H9 (cell line): ENCODE data around the gene DENND4A. TPM values are rescaled to one million over a fixed set of nuclear protein-coding genes. Genes with fewer than 3 reads are reported as not detected.

ENCODE experiments used
- DNase-seq: peaks from one replicate; pipeline ENCODE4 v3.0.0-alpha.2; 2017
- H2AFZ ChIP-seq: one replicate; pipeline ENCODE4 v1.6.1; 2013; ENCODE audit warnings: mild to moderate bottlenecking, low read length, control low read depth, moderate library complexity
- H2AK5ac ChIP-seq: 2 replicates; pipeline ENCODE4 v1.6.1; 2013; ENCODE audit warnings: low read length, control low read depth, mixed read lengths; ENCODE audit not compliant: insufficient read length
- H2BK120ac ChIP-seq: one replicate; pipeline ENCODE4 v1.6.1; 2013; ENCODE audit warnings: low read depth, mild to moderate bottlenecking, low read length, control low read depth, inconsistent platforms; ENCODE audit not compliant: poor library complexity, severe bottlenecking
- H2BK12ac ChIP-seq: 2 replicates; pipeline ENCODE4 v1.6.1; 2013; ENCODE audit warnings: low read length, control low read depth, mixed read lengths, low read depth; ENCODE audit not compliant: insufficient read length
- H2BK15ac ChIP-seq: 2 replicates; pipeline ENCODE4 v1.6.1; 2013; ENCODE audit warnings: low read depth, low read length, control low read depth
- H2BK20ac ChIP-seq: one replicate; pipeline ENCODE4 v1.6.1; 2013; ENCODE audit warnings: low read depth, mild to moderate bottlenecking, low read length, control low read depth, inconsistent platforms; ENCODE audit not compliant: poor library complexity, severe bottlenecking
- H2BK5ac ChIP-seq: 2 replicates; pipeline ENCODE4 v1.6.1; 2013; ENCODE audit warnings: low read length, control low read depth, mixed read lengths; ENCODE audit not compliant: insufficient read length
- H3K14ac ChIP-seq: 2 replicates; pipeline ENCODE4 v1.6.1; 2013; ENCODE audit warnings: low read length, control low read depth; ENCODE audit not compliant: insufficient read depth
- H3K18ac ChIP-seq: 2 replicates; pipeline ENCODE4 v1.6.1; 2013; ENCODE audit warnings: low read depth, mild to moderate bottlenecking, mixed read lengths, low read length, control low read depth; ENCODE audit not compliant: insufficient read length
- H3K23ac ChIP-seq: 2 replicates; pipeline ENCODE4 v1.6.1; 2013; ENCODE audit warnings: low read length, control low read depth, mixed read lengths, low read depth; ENCODE audit not compliant: insufficient read length
- H3K23me2 ChIP-seq: 2 replicates; pipeline ENCODE4 v1.6.1; 2013; ENCODE audit warnings: low read depth, mild to moderate bottlenecking, mixed read lengths, low read length, control low read depth; ENCODE audit not compliant: insufficient read length, poor library complexity, severe bottlenecking
- H3K27ac ChIP-seq: 2 replicates; pipeline ENCODE4 v1.5.1; 2013; ENCODE audit warnings: low read length, control low read depth, mixed read lengths, low read depth; ENCODE audit not compliant: insufficient read length
- H3K27me3 ChIP-seq: 2 replicates; pipeline ENCODE4 v1.6.1; 2013; ENCODE audit warnings: low read length, control low read depth, inconsistent platforms; ENCODE audit not compliant: insufficient read depth
- H3K4ac ChIP-seq: 2 replicates; pipeline ENCODE4 v1.6.1; 2013; ENCODE audit warnings: low read depth, mild to moderate bottlenecking, control low read depth, inconsistent platforms, low read length, moderate library complexity
- H3K4me1 ChIP-seq: 2 replicates; pipeline ENCODE4 v1.6.1; 2013; ENCODE audit warnings: low read length, control low read depth, inconsistent platforms; ENCODE audit not compliant: insufficient read depth
- H3K4me2 ChIP-seq: 2 replicates; pipeline ENCODE4 v1.6.1; 2013; ENCODE audit warnings: low read length, control low read depth, mixed read lengths; ENCODE audit not compliant: insufficient read length, insufficient read depth
- H3K56ac ChIP-seq: 2 replicates; pipeline ENCODE4 v1.6.1; 2013; ENCODE audit warnings: low read depth, mild to moderate bottlenecking, mixed read lengths, low read length, control low read depth; ENCODE audit not compliant: insufficient read length
- H3K79me1 ChIP-seq: 2 replicates; pipeline ENCODE4 v1.6.1; 2013; ENCODE audit warnings: low read depth, mild to moderate bottlenecking, moderate library complexity, low read length, control low read depth, inconsistent platforms; ENCODE audit not compliant: insufficient read depth, poor library complexity, severe bottlenecking
- H3K79me2 ChIP-seq: 2 replicates; pipeline ENCODE4 v1.6.1; 2013; ENCODE audit warnings: low read length, control low read depth, inconsistent platforms; ENCODE audit not compliant: insufficient read depth
- H3K9ac ChIP-seq: 2 replicates; pipeline ENCODE4 v1.6.1; 2013; ENCODE audit warnings: low read length, control low read depth, mixed read lengths; ENCODE audit not compliant: insufficient read length; ENCODE audit errors: extremely low read depth
- H3K9me3 ChIP-seq: one replicate; pipeline ENCODE4 v1.6.1; 2013; ENCODE audit warnings: low read depth, low read length, inconsistent platforms; ENCODE audit not compliant: control insufficient read depth
- H3T11ph ChIP-seq: one replicate; pipeline ENCODE4 v1.6.1; 2013; ENCODE audit warnings: mild to moderate bottlenecking, low read length, control low read depth, inconsistent platforms
- H4K20me1 ChIP-seq: one replicate; pipeline ENCODE4 v1.6.1; 2013; ENCODE audit not compliant: control insufficient read depth, insufficient read length, insufficient read depth
- H4K5ac ChIP-seq: 2 replicates; pipeline ENCODE4 v1.6.1; 2013; ENCODE audit warnings: low read depth, mild to moderate bottlenecking, mixed read lengths, low read length, control low read depth; ENCODE audit not compliant: insufficient read length
- H4K8ac ChIP-seq: replicated peaks from 2 replicates; pipeline ENCODE4 v1.6.1; 2013; ENCODE audit warnings: low read length, control low read depth, mixed read lengths, low read depth; ENCODE audit not compliant: insufficient read length
- H4K91ac ChIP-seq: 2 replicates; pipeline ENCODE4 v1.6.1; 2013; ENCODE audit warnings: low read depth, mild to moderate bottlenecking, moderate library complexity, mixed read lengths, low read length, control low read depth; ENCODE audit not compliant: insufficient read length
- H3K27ac Mint-ChIP-seq, 3 experiments: 2 replicates in 2 of 3; 3 replicates in 1 of 3; pipeline ENCODE4 v1.8.0; 2020 to 2021; ENCODE audit warnings: mixed read lengths in 3 of 3, mild to moderate bottlenecking in 1 of 3, moderate library complexity in 1 of 3
- H3K27me3 Mint-ChIP-seq: 2 replicates; pipeline ENCODE4 v1.8.0; 2021; ENCODE audit warnings: low read depth, mild to moderate bottlenecking, moderate library complexity, mixed read lengths
- H3K36me3 Mint-ChIP-seq, 3 experiments: 2 replicates in 2 of 3; 3 replicates in 1 of 3; pipeline ENCODE4 v1.8.0; 2020 to 2021; ENCODE audit warnings: low read depth in 3 of 3, mixed read lengths in 3 of 3; ENCODE audit not compliant: insufficient read depth in 1 of 3
- H3K4me1 Mint-ChIP-seq, 2 experiments: 2 replicates each; pipeline ENCODE4 v1.8.0; 2020; ENCODE audit warnings: mixed read lengths in 2 of 2
- H3K4me3 Mint-ChIP-seq, 2 experiments: 2 replicates in 1 of 2; 3 replicates in 1 of 2; pipeline ENCODE4 v1.8.0; 2020 to 2021; ENCODE audit warnings: mild to moderate bottlenecking in 2 of 2, mixed read lengths in 2 of 2, moderate library complexity in 1 of 2
- H3K9me3 Mint-ChIP-seq, 2 experiments: 2 replicates in 1 of 2; 3 replicates in 1 of 2; pipeline ENCODE4 v1.8.0; 2020; ENCODE audit warnings: mild to moderate bottlenecking in 2 of 2, mixed read lengths in 2 of 2, moderate library complexity in 1 of 2
- CTCF ChIP-seq: fragments of 200-600 bp; sonication (generic); conservative IDR thresholded peaks from 3 replicates; pipeline ENCODE4 v1.8.0; 2021; ENCODE audit warnings: antibody characterized with exemption, mild to moderate bottlenecking
- WGBS: extraction: QIAGEN DNeasy Blood & Tissue Kit; methylation state at CpG from one replicate; pipeline ENCODE4 v1.1.7; 2013; ENCODE audit warnings: missing lambda C conversion rate, low lambda C conversion rate, mixed read lengths; ENCODE audit not compliant: insufficient read length; ENCODE audit errors: extremely low coverage; 5-methylcytosine and 5-hydroxymethylcytosine counted together
- total RNA-seq: library from RNA; stranded (reverse); gene quantifications from 2 replicates; pipeline ENCODE4 v1.2.1, GENCODE V29; 2021

The DENND4A gene
- total RNA-seq, 1 experiment from 2014 or later = 4.7 TPM

DNA sequence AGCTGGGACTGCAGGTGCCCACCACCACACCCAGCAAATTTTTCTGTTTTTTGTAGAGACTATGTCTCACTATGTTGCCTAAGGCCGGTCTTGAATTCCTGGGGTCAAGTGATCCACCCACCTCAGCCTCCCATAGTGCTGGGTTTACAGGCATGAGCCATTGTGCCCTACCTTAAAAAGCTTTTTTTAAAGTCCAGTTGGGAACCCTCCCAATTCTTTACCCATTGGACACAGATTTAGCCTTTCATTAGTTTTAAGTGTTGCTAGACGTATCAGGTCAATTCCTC is 1.7 kb upstream of the DENND4A start:
- no CpG with 5 or more reads among the region's 2 CpGs for WGBS
- no peaks in the 10 kb centered on the region for H3K9me3 Mint-ChIP-seq
- H3K14ac ChIP-seq = no peak overlapping the region
- no peak overlapping the region for H3K4me2 ChIP-seq
- H3K4me1 ChIP-seq = peaks cover 5% of the 10 kb centered on the region; the same call in 1 of the 2 replicates
- H3K9ac ChIP-seq = no peak overlapping the region
- no peak overlapping the region for H3K56ac ChIP-seq
- H3K27ac Mint-ChIP-seq = no peak overlapping the region
- H3K27me3 Mint-ChIP-seq = 0 out of 2 replicates have a peak, but pooled peaks cover 2% of the 10 kb centered on the region
- no peak overlapping the region; a peak in 1 of 5 replicates for H3K4me3 Mint-ChIP-seq
- no peak overlapping the region for H3K23ac ChIP-seq
- no peak overlapping the region for H4K8ac ChIP-seq
- no peak overlapping the region for H3K27ac ChIP-seq
- DNase-seq = no peak
- TF ChIP-seq CTCF = no peak
- no peaks in the 10 kb centered on the region for H3K79me2 ChIP-seq
- H3K36me3 Mint-ChIP-seq = no peaks in the 10 kb centered on the region
- H2BK12ac ChIP-seq = no peak overlapping the region
- H3K9me3 ChIP-seq = no peaks in the 10 kb centered on the region
- H2BK120ac ChIP-seq = no peak overlapping the region
- H3K4me1 Mint-ChIP-seq = peaks cover 23 to 26% of the 10 kb centered on the region in 2 experiments
- no peak overlapping the region for H4K5ac ChIP-seq
- H2BK5ac ChIP-seq = no peak overlapping the region
- no peak overlapping the region for H2AFZ ChIP-seq
- no peak overlapping the region for H3K18ac ChIP-seq
- H3K4ac ChIP-seq = no peak overlapping the region
- no peaks in the 10 kb centered on the region for H3K27me3 ChIP-seq
- no peak overlapping the region for H2BK20ac ChIP-seq
- no peaks in the 10 kb centered on the region for H3K79me1 ChIP-seq
- H4K91ac ChIP-seq = no peak overlapping the region
- no peak overlapping the region for H2AK5ac ChIP-seq
- no peaks in the 10 kb centered on the region for H4K20me1 ChIP-seq
- no peak overlapping the region for H3T11ph ChIP-seq
- H2BK15ac ChIP-seq = no peak overlapping the region
- H3K23me2 ChIP-seq = peaks cover 6% of the 10 kb centered on the region
